K562 (cell line): ENCODE results near the gene NAT8L. TPM values are rescaled to one million over a fixed set of nuclear protein-coding genes. Genes with fewer than 3 reads are reported as not detected.

Experiments
- DDX20 ChIP-seq: fragments of 450-650 bp; IDR thresholded peaks from 2 replicates; pipeline ENCODE4 v1.6.1; 2016; ENCODE audit warnings: missing genetic modification characterization, low read depth, mild to moderate bottlenecking, missing compliant biosample characterization, moderate library complexity
- FOXK1 ChIP-seq: sonication (generic); formaldehyde crosslinking; IDR thresholded peaks from 2 replicates; pipeline ENCODE4 v1.8.0; 2022; ENCODE audit warnings: missing genetic modification reagents, mild to moderate bottlenecking, borderline replicate concordance
- PHF8 ChIP-seq: fragments of 200-600 bp; sonication (generic); IDR thresholded peaks from 2 replicates; pipeline ENCODE4 v1.6.1; 2012; ENCODE audit warnings: mixed run types, mild to moderate bottlenecking, inconsistent platforms, low read length, moderate library complexity, borderline replicate concordance
- POLR3G ChIP-seq: IDR thresholded peaks from 2 replicates; pipeline ENCODE4 v1.6.1; 2011; ENCODE audit not compliant: insufficient read length, insufficient replicate concordance; ENCODE audit errors: extremely low read depth
- SRSF1 ChIP-seq: fragments of 200-400 bp; formaldehyde crosslinking; IDR thresholded peaks from 2 replicates; pipeline ENCODE4 v1.6.1; 2017; ENCODE audit warnings: mild to moderate bottlenecking, low read depth, low read length, moderate library complexity
- YY1 ChIP-seq, 3 experiments: IDR thresholded peaks; 2 replicates each; pipeline ENCODE4 v1.6.1; 2011; ENCODE audit warnings: low read length in 2 of 3, mild to moderate bottlenecking in 2 of 3, moderate library complexity in 2 of 3, borderline replicate concordance in 1 of 3, control low read depth in 1 of 3, low read depth in 1 of 3; ENCODE audit not compliant: insufficient read depth in 3 of 3, insufficient replicate concordance in 2 of 3, control insufficient read depth in 1 of 3, insufficient read length in 1 of 3; ENCODE audit errors: extremely low read depth in 1 of 3
- ZNF316 ChIP-seq: fragments of 450-650 bp; IDR thresholded peaks from 2 replicates; pipeline ENCODE4 v1.6.1; 2016
- ZNF766 ChIP-seq: fragments of 200-800 bp; sonication (Bioruptor generic); conservative IDR thresholded peaks from 2 replicates; pipeline ENCODE4 v1.6.1; 2016; ENCODE audit warnings: missing genetic modification characterization, missing compliant biosample characterization
- polyA plus RNA-seq, 8 experiments: library from polyadenylated mRNA; depleted of rRNA in 4 of 8; stranded (reverse) in 5 of 8; unstranded in 3 of 8; fragments of >200 nt; fragmentation: Nextera tagmentation in 2 of 8; fragmentation: Illumina TruSeq in 1 of 8; extraction: Ambion mirVana in 2 of 8; extraction: Trizol in 1 of 8; gene quantifications; 2 replicates each; pipeline versions ENCODE4 v1.2.1 to v1.2.3, GENCODE V29; 2011 to 2014; ENCODE audit warnings: inconsistent platforms in 1 of 8, missing spikeins in 1 of 8
- total RNA-seq, 7 experiments: library from RNA; depleted of rRNA in 6 of 7; stranded (reverse); fragments of >200 nt in 6 of 7; fragmentation: Illumina TruSeq in 2 of 7; extraction: Trizol in 2 of 7; gene quantifications; 2 replicates each; pipeline versions ENCODE4 v1.2.1 to v1.2.3, GENCODE V29; 2011 to 2021; ENCODE audit warnings: low replicate concordance in 1 of 7
- TF ChIP-seq, protein P1 (sequence below): sonication (generic); formaldehyde crosslinking; IDR thresholded peaks from 2 replicates; pipeline ENCODE4 v1.8.0; 2022; ENCODE audit warnings: missing genetic modification reagents, mild to moderate bottlenecking, moderate library complexity, borderline replicate concordance
- TF ChIP-seq, protein P2 (sequence below): fragments of 450-650 bp; IDR thresholded peaks from 2 replicates; pipeline ENCODE4 v1.6.1; 2014; ENCODE audit warnings: low read depth, mild to moderate bottlenecking, moderate library complexity, borderline replicate concordance
- TF ChIP-seq, protein P3 (sequence below), 2 experiments: fragments of 450-650 bp in 1 of 2; sonication (generic) in 1 of 2; formaldehyde crosslinking in 1 of 2; IDR thresholded peaks; 2 replicates each; pipeline versions ENCODE4 v1.7.1 to v1.9.0; 2016 to 2022; ENCODE audit warnings: inconsistent platforms in 1 of 2, mild to moderate bottlenecking in 1 of 2, missing genetic modification reagents in 1 of 2

Gene NAT8L
- total and polyA plus RNA-seq, 9 of the 15 experiments (the other 6 are each of a cell fraction or from before 2014, with no cell fraction given), result 0.06 to 11.0 (median 1.5) TPM

DNA sequence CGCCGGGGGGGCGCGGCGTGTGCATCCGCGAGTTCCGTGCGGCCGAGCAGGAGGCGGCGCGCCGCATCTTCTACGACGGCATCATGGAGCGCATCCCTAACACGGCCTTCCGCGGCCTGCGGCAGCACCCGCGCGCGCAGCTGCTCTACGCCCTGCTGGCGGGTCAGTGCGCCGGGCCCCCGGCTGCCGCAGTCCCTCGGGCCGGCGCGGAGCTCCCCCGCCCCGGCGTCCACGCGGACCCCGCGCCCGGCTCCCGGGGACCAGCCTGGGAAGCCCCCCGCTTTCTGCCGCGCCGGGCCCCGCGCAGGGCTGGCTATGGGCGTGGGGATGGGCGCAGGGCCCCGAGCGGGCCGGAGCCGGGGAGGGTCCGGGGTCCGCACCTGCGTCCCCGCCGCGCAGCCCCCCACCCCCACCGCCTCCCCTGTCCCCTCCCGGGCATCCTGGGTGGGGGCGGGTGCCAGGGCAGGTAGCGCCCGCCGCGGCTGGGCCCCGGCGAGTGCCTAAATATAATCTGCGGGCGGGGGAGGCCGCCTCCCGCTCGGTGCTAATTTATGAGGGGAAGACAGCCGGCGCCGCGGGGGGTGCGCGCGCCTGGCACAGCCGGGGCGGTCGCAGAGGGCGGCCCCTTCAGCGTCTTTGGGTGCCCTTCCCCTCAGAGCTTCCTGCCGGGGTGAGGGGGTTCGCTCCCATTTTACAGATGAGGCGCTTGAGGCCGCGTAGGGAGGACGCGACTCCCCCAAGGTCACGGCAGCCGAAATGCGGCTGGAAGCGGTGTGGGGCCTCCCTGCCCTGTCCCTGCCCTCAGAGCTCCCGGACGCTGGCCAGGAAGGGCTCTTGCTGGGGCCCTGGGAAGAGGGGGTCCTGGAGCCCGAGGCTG lies 837 bp downstream of the NAT8L start (continued):
- TF ChIP-seq, protein P1, sequence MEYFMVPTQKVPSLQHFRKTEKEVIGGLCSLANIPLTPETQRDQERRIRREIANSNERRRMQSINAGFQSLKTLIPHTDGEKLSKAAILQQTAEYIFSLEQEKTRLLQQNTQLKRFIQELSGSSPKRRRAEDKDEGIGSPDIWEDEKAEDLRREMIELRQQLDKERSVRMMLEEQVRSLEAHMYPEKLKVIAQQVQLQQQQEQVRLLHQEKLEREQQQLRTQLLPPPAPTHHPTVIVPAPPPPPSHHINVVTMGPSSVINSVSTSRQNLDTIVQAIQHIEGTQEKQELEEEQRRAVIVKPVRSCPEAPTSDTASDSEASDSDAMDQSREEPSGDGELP (CRISPR knock-in tag), result peak; percentile 27; the same call in 1 of the 2 replicates
- TF ChIP-seq ZNF316 (no peak), YY1 (IDR thresholded peaks at IDR 0.05; ENCODE audit: borderline replicate concordance in 1 of 3, control insufficient read depth in 1 of 3, extremely low read depth in 1 of 3, insufficient read depth in 3 of 3, insufficient read length in 1 of 3, insufficient replicate concordance in 2 of 3, low read depth in 1 of 3, low read length in 2 of 3) (peak in 1 of 3 experiments; percentile 39), FOXK1 (no peak), SRSF1 (no peak), PHF8 (peak; percentile 27; the same call in 1 of the 2 replicates), DDX20 (tag) (no peak), ZNF766 (CRISPR knock-in tag) (no peak), POLR3G (no peak)
- TF ChIP-seq, protein P2, sequence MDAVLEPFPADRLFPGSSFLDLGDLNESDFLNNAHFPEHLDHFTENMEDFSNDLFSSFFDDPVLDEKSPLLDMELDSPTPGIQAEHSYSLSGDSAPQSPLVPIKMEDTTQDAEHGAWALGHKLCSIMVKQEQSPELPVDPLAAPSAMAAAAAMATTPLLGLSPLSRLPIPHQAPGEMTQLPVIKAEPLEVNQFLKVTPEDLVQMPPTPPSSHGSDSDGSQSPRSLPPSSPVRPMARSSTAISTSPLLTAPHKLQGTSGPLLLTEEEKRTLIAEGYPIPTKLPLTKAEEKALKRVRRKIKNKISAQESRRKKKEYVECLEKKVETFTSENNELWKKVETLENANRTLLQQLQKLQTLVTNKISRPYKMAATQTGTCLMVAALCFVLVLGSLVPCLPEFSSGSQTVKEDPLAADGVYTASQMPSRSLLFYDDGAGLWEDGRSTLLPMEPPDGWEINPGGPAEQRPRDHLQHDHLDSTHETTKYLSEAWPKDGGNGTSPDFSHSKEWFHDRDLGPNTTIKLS, result no peak
- TF ChIP-seq, protein P3, sequence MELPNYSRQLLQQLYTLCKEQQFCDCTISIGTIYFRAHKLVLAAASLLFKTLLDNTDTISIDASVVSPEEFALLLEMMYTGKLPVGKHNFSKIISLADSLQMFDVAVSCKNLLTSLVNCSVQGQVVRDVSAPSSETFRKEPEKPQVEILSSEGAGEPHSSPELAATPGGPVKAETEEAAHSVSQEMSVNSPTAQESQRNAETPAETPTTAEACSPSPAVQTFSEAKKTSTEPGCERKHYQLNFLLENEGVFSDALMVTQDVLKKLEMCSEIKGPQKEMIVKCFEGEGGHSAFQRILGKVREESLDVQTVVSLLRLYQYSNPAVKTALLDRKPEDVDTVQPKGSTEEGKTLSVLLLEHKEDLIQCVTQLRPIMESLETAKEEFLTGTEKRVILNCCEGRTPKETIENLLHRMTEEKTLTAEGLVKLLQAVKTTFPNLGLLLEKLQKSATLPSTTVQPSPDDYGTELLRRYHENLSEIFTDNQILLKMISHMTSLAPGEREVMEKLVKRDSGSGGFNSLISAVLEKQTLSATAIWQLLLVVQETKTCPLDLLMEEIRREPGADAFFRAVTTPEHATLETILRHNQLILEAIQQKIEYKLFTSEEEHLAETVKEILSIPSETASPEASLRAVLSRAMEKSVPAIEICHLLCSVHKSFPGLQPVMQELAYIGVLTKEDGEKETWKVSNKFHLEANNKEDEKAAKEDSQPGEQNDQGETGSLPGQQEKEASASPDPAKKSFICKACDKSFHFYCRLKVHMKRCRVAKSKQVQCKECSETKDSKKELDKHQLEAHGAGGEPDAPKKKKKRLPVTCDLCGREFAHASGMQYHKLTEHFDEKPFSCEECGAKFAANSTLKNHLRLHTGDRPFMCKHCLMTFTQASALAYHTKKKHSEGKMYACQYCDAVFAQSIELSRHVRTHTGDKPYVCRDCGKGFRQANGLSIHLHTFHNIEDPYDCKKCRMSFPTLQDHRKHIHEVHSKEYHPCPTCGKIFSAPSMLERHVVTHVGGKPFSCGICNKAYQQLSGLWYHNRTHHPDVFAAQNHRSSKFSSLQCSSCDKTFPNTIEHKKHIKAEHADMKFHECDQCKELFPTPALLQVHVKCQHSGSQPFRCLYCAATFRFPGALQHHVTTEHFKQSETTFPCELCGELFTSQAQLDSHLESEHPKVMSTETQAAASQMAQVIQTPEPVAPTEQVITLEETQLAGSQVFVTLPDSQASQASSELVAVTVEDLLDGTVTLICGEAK (IDR thresholded peaks at IDR 0.05), result no peak
- TF ChIP-seq, protein P3 (CRISPR knock-in tag; IDR thresholded peaks at IDR 0.05), result no peak
